ENCODE data around the gene ATP5ME.

The ATP5ME gene

GRCh38 chr4:622996-623913, 50.8 kb downstream of the ATP5ME start:
- no peak for DNase-seq (ENCODE audit: low read depth in 2 of 2)
